Activated CD4-positive, alpha-beta T cell treated with anti-CD3 and anti-CD28 coated beads, Interleukin-2, amount 50 U/mL, for 4 hours (primary cell): ENCODE data around the gene ATP23.

Experiments used
- DNase-seq, 2 experiments: peaks; one replicate each; pipeline ENCODE4 v3.0.0-alpha.2; 2020

The ATP23 gene

DNA sequence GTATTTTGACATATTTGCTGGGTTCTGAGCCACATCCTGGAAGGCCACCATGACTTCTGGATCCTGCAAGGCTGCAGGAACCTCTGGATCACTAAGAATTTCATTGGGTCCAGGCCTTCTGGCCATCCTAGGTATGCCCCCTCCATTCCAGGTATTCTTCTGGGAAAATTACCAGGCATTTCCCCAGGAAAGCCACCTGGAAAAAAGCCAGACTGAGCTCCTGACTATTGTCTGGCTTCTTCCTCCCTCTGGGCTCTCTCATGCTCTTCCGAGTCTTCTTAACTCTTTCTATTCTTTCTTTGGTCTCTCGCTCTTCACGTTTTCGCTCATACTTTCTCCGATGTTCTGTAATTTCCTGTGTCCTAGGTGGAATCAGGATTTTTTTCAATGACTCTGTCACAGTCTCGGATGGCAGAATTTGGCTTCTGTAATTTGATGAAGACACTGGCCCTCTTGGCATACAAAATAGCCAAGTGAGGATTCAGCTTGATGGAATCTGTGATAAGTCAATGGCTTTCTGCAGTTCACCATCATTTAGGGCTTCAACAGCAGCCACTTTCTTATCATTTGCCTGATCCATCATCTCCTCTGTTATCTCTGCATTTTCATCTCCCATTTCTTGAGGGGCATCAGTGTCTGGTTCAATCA, 42.6 kb downstream of the ATP23 start:
- DNase-seq = no peak

DNA sequence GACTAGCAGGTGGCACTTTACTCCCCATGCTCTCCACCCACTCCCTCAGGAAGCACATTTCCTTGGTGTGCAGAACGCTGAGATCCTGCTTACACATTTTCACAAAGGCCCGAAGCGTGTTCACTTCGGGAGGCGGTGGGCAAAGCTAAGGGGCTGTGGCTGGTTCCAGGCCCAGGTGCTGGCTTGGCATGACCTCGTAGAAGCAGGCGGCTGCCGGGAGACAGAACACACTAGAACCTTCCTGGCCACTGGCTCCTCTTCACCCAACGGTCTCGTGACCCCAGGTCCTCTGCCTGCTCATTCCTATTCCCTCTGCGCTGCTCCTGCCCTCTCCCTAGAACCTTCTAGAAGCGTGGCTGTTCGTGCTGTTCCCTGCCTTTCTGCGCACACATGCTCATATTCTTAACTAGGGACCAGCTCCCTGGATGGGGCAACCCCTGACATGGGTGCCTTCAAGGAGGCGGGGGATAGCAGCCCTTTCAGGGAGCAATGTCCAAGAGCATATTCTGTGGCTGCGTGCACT, 43.3 kb downstream of the ATP23 start:
- no peak for DNase-seq

- no peak for DNase-seq
These were observed 44.3 kb downstream of the ATP23 start for GRCh38 chr12:57985685-57986084.

GRCh38 chr12:57989838-57990237, 48.5 kb downstream of the ATP23 start:
- DNase-seq = no peak

- no peak for DNase-seq
These were observed 49.0 kb downstream of the ATP23 start for GRCh38 chr12:57990241-57990883.

DNA sequence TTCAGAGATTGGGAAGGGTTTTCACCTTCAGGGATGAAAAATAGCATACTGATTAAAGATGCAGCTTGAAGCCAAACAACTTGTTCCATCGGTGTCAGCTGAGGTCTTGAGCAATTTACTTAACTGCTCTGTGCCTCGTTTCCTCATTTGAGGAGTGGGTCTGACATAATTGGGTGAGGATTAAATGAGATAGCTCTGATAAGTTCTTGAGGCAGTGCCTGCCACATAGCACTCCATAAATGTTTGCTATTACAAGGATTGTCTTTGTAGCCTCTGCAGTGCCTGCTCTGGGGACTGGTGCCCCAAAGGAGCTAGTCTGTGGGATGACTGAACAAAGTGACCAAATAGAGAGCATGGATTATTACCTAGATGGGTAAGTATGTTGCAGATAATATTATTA, 50.6 kb downstream of the ATP23 start:
- DNase-seq = no peak

GRCh38 chr12:57993030-57993429, 51.7 kb downstream of the ATP23 start:
- no peak for DNase-seq

GRCh38 chr12:57993834-57994233, 52.5 kb downstream of the ATP23 start:
- no peak for DNase-seq

- no peak for DNase-seq
These were observed 55.2 kb downstream of the ATP23 start for GRCh38 chr12:57996520-57996919.

DNA sequence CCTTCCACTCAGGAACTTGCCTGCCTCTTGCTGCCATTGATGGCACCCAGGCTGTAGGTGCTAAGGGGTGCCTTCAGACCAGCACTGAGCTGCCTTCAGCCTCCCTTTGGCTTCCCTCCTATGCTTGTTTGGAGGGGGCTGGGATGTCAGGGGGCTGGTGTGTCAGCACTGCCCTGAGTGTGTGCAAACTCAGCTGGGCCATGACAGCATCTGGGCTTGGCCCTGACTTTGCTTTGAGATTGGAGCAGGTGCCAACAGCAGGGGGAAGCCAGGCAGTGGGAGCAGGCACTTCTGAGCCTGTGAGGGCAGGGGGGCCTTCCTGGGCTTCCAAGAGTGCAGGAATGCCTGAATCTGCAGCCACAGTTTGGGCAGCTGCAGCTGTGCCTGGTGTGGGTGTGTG, 56.9 kb downstream of the ATP23 start:
- DNase-seq = no peak

DNA sequence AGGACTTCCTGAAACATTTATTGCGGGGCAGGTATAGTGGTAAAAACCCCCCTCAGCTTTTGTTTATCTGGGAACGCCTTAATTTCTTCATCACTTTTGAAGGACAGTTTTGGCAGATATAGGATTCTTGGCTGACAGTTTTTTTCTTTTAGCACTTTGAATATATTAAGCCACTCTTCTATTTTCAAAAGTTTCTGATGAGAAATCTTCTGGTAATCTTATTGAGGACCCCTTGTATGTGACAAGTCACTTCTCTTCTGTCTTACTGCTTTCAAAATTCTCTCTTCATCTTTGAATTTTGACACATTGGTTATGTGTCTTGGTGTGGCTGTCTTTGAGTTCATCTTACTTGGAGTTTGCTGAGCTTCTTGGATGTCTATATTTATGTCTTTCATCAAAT, 59.1 kb downstream of the ATP23 start:
- no peak for DNase-seq

GRCh38 chr12:58007875-58008274, 66.5 kb downstream of the ATP23 start:
- DNase-seq = no peak

GRCh38 chr12:58008634-58009033, 67.3 kb downstream of the ATP23 start:
- no peak for DNase-seq
